ENCODE data around the gene NHLH1.

NHLH1 gene

GRCh38 chr1:160359559-160360226 is 7.2 kb upstream of the NHLH1 start:
- DNase-seq (ENCODE audit: low read depth), result no peak

GRCh38 chr1:160360227-160360695 is 6.6 kb upstream of the NHLH1 start:
- no peak for DNase-seq (ENCODE audit: low read depth)

DNA sequence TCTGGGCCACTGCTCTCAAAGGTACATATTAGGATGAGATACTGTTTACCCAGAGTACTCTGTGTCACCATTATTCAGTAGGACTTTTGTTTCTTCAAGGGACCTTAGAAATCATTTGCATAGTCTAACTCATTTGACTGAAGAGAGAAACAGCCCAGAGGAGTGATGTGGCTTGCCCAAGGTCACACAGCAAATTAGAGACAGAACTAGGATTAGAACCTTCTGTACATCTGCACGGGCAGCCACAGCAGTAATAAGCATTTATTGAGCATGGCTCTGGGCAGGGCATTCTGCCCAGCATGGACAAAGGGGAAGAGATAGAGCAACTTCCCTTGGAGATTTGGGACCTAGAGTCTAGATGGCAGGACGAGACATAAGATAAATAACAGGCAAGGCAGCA is 5.7 kb upstream of the NHLH1 start:
- no peak for DNase-seq (ENCODE audit: low read depth)

DNA sequence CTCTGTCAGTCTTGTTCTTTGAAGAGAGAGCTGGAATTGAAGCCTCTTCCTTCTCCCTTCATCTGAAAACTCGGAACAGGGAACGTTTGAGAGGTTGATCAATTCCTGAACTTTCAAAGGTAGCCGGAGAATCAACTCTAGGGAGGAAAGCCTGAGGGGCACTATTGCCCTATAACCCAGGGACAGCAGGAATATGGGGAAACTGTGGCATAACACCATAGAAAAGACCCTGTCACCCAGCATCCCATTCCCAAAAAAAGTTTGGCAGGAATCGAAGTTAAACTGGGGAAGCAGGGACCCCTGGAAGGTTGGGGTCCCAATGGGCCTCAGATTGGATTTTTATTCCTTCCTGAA is 5.1 kb upstream of the NHLH1 start:
- DNase-seq (ENCODE audit: low read depth), result no peak

GRCh38 chr1:160362168-160362957 is 4.5 kb upstream of the NHLH1 start:
- DNase-seq (ENCODE audit: low read depth), result no peak

DNA sequence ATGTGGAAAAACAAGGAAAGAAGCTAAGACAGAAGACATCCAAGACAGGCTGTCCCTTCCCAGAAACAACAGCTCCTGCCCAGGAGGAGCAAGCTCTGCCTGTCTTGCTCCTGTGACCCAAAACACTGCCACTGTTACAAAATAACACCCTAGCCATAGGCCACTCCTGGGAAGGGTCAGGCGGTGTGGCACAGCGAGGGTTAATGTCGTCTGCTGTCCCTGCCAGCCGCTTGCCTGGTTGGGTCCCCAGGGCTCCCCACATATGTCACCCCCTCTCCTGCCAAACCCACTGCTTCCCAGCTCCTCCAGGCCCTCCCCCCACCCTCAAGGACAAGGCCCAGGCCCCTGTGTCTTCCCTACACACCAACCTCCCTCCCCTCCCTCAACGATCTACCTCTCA is 3.9 kb upstream of the NHLH1 start:
- no peak for DNase-seq (ENCODE audit: low read depth)

DNA sequence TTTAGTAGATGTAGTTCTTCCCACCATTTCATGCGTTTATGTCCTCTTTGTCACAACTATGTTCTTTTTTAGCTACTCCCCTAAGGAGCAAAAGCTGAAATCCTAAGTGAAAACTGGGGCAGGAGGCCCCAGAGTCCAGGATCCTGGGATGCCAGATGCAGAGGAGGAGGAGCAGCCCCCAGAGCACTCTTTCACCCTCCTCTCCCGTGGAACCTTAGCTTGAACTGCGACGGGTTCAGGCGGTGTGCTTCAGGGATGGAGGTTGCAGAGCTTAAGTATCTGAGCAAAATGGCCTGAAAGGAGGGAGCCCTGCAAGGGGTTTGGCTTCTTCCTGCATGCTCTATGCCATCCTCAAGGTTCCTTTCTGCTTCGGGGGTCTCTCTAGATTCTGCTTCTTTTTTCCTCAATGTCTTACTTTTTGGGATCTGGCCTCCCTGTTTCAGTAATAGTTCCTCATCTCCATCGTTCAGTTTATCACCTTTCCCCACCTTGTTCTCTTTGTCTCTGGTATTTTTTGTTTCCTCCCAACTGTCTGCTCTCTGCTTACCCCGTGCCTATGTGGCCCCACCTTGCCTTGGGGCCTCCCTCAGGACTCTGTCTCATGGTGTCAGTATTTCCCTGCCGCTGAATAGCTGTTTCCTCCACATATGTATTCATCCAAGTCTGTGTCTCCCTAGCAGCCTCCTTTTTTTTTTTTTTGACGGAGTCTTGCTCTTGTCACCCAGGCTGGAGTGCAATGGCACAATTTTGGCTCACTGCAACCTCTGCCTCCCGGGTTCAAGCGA is 2.7 kb upstream of the NHLH1 start:
- DNase-seq (ENCODE audit: low read depth), result no peak

- no peak for DNase-seq (ENCODE audit: low read depth)
Observed at GRCh38 chr1:160365325-160365724, 1.5 kb upstream of the NHLH1 start.

- DNase-seq (ENCODE audit: low read depth), result no peak
Observed at GRCh38 chr1:160367516-160367900, 637 bp downstream of the NHLH1 start.

DNA sequence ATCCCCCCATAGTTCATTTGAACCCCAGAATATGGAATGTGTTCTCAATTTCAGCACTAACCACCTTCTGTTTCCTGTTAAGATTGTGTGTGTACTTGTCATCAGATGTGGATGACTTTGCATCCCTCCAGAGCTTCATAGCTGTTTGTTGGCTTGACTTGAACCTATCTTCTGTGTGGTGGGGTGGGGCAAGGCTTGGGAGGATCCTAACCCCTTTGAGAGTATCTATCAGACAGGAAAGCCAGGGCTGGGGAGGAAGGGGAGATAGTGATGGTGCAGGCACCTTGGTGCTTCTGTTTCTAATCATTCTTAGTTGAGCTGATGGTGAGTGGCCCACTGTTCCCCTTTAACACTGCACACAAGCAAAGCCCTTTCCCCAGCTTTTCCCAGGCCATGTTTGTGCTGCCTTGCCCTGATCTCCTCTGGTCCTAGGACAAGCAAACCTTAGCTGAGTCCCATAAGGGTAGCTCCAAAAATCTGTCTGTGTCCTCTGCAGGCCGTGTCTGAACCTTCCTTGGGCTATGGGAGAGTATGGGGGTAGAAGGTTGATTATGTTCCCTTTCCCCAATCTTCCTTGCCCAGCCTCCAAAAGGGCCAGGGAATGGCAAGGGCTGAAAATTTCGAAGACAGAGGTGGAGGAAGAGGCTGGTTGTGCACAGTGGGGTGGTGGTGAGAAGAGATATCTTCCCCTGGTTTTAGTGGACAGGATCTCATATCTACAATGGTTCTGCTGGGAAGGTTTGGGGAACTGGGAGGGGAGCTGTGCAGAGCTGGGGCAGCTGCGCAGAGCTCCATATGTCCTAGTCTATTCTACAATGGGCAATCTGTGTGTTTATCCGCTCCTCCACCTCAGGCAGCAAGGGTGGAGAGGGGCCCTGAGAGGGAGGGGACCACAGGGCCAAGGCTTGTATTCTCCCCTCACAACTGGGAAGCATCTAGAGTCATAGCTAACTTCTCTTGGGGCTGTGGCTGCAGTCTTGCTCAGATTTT is 1.4 kb downstream of the NHLH1 start:
- DNase-seq (ENCODE audit: low read depth), result no peak

DNA sequence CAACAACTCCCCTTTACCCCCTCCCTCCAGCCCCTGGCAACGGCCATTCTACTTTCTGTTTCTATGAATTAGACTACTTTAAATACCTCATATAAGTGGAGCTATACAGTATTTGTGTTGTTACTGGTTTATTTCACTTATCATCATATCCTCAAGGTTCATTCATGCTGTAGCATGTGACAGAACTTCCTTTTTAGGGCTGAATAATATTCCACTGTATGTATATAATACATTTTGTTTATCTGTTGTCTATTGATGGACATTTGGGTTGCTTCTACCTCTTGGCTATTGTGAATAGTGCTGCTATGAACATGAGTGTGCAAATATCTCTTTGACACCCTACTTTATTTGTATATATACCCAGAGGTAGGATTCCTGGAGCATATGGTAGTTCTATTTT is 2.2 kb downstream of the NHLH1 start:
- DNase-seq (ENCODE audit: low read depth), result no peak

DNA sequence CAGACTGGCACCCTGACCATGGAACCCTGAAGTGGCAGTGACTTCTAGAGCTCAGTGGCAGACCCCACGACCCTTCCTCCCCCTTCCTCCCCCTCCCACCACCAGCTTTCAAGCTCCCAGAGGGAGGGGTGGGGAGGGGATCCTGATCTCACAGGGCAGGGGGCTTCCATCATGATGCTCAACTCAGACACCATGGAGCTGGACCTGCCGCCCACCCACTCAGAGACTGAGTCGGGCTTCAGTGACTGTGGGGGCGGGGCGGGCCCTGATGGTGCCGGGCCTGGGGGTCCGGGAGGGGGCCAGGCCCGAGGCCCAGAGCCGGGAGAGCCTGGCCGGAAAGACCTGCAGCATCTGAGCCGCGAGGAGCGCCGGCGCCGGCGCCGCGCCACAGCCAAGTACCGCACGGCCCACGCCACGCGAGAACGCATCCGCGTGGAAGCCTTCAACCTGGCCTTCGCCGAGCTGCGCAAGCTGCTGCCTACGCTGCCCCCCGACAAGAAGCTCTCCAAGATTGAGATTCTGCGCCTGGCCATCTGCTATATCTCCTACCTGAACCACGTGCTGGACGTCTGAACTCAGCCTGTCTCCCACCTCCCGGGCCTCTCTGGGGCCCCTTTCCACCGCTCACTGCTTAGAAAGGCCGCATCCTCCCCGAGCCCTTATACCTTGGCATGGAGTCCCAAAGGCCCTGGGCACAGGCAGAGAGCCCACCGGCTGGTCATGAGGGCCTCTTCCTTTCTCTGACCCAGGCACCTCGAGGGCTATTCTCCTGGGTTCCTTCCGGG is 3.9 kb downstream of the NHLH1 start:
- no peak for DNase-seq (ENCODE audit: low read depth)

DNA sequence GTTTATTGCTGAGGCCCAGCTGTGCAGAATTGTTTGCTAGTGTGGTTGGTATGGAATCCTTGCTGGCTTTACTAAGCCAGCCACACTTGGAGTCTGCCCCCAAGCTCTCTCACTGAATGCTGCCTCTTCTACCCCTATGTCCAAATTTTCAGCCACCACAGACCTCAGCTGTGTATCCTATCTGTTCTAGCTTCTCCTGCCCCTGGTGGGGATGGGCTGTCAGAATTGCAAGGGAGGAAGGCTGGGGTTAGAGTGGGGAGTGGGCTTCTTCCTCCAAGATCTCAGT is 4.4 kb downstream of the NHLH1 start:
- DNase-seq (ENCODE audit: low read depth), result no peak

GRCh38 chr1:160371756-160372155 is 4.9 kb downstream of the NHLH1 start:
- no peak for DNase-seq (ENCODE audit: low read depth)

DNA sequence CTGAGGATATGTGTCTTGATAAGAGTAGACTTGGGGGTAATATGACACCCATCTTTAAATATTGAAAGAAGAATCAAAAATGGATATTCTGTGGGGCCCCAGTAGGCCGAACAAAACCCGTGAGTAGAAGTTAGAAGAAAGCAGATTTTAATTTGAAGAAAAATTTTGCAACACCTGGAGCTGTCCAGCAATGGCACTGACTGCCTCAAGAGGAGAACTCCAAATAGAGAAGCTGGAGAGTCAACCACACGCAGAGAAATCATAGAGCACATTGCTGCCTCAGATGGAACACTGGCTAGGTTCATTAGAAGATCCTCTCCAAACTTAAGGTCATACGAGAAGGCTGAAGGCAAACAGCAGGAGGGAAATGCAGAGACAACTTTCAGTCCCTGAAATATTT is 6.8 kb downstream of the NHLH1 start:
- DNase-seq (ENCODE audit: low read depth), result no peak

DNA sequence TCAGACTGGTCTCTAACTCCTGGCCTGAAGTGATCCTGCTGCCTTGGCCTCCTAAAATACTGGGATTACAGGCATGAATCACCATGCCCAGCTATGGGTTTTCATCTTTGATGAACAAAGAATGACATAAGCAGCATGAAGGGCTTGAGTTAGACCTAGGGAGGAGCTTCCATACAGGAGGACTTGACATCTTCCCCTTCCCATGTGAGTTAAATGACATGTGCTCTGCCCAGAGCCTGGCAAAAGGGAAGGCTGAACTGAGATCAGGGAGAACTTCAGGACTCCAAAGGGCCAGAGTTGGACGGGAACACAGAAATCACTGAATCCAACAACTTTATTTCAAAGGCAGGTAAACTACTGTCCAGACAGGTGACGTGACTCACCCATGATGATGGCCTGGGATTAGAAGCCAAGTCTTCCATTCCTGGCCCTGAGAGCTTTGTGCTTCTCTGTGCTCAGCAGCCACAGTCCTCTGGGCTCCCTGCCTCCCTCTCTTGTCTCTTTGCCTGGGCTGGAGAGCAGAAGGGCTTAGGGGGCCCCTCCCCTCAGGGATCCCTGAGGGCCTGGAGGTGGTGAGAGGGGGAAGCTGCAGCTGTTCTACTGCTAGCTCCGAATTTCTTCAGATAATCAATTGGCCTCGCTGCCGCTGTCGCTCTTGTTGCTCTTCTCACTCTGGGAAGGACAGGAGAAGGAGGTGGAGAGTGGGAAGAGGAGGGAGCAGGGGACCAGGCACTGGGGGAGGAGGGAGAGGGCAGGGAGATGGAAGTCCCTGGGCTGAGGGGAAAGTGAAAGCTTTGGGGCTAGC is 7.6 kb downstream of the NHLH1 start:
- no peak for DNase-seq (ENCODE audit: low read depth)

DNA sequence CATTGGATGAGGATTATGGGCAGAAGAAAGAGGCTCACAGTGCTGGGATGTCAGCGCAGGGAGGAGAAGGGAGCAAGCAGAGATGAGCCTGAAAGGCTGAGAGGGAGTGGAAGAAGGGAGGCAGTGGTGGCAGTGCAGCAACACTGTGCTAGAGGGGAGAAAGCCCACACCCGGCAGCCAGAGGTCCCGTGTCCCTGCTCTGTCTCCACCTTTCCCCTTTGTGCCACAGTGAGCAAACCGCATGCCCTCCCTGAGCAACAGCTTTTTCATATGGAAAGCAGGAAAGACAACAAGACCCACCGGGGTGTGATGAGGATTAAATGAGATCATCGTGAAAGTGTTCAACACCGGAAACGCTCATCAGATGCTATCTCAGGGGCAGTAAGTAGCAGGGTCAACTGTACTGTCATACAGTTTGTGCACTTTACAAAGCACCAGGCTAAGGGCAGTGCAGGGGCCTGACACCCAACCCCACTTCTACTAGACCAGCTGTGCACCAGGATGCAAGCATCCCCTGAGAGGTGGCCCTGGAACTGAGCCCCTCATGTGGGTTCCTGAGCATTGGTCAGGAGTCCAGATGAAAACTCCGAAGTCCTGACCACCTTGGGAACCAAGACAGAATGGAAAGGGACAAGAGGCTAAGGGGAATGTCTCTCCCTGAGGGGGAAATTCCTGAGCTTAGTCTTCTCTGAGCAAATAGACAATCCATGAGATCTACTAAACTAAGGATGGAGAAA is 9.1 kb downstream of the NHLH1 start:
- no peak for DNase-seq (ENCODE audit: low read depth)

GRCh38 chr1:160376525-160377131 is 9.8 kb downstream of the NHLH1 start:
- DNase-seq (ENCODE audit: low read depth), result no peak

DNA sequence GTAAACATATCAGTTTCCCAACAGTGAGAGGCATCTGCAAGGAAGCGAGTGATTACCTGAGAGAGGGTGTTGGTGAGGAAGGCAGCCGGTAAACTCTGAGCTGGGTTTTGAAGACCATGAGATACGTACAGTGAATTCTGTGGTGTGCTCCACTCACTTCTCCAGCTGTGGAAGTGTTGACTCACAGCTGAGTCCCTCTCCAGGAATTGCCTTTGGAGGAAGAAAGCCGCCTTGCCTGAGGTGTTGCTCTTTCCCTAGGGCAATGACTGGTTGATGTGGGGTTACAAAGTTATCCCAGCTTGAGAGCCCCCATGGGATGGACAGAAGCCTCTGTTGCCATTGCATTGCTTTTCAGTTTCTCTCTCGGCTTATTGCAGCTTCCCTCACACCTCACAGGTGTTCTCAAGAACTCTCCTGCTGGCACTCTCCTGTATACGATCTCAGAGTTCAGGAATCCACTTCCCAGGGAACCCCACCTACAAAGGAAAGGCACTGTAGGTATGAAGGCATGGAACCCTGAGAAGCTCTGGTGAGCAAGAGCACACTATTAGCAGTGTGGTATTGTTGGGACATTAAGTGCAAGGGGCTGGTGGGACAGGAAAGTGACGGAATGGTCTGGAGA is 10.8 kb downstream of the NHLH1 start:
- no peak for DNase-seq (ENCODE audit: low read depth)
